Posterior cingulate gyrus (tissue), 11 donors: Measurements from ENCODE around the gene PES1.
"Not testable (repeated sequence)": the region's sequence is repeated elsewhere in the genome, so short reads cannot be mapped to it uniquely, and the experiment has no call there.

Source experiments
- DNase-seq, 10 donors: peaks; one replicate each; pipeline versions ENCODE4 v3.0.0 to v3.0.0-alpha.2; 2020 to 2021; ENCODE audit warnings: mixed read lengths in 3 of 10
- intact Hi-C: fragments of 100-400 bp; cut with DNase I; formaldehyde crosslinking; loops from one replicate; pipeline ENCODE4 v1.15.1; 2023

Gene PES1

GRCh38 chr22:30580896-30581295 lies 10.8 kb downstream of the PES1 start:
- intact Hi-C loops: no loop called here
- peak in 2 of 10 donors; percentile 49 to 62 for DNase-seq

GRCh38 chr22:30578481-30578880 lies 13.2 kb downstream of the PES1 start:
- intact Hi-C loops: no loop called here

GRCh38 chr22:30575859-30576258 lies 15.9 kb downstream of the PES1 start:
- peak in 2 of 10 donors; percentile 76 to 78 for DNase-seq
- intact Hi-C loops: no loop called here

More at GRCh38 chr22:30578481-30578880, 13.2 kb downstream of the PES1 start:
- DNase-seq: peak in 2 of 10 donors; percentile 44 to 65

GRCh38 chr22:30574997-30575671 lies 16.6 kb downstream of the PES1 start:
- intact Hi-C loops: no loop called here
- DNase-seq: peak in 8 of 10 donors; percentile 35 to 92 (median 57)

- DNase-seq: peak; percentile 67 to 98 (median 80)
- intact Hi-C loops: no loop called here
Observed at GRCh38 chr22:30574095-30574981, 17.4 kb downstream of the PES1 start, which contains the start of gene GAL3ST1. GAL3ST1 (minus strand) TSS chr22:30574665; CDS start chr22:30557392, 17,273 bp downstream.

GRCh38 chr22:30573594-30574094 lies 18.1 kb downstream of the PES1 start:
- peak in 4 of 10 donors; percentile 15 to 85 (median 54) for DNase-seq
- intact Hi-C loops: no loop called here

- peak; percentile 33 to 95 (median 65) for DNase-seq
Observed at GRCh38 chr22:30572840-30573593, 18.7 kb downstream of the PES1 start.

GRCh38 chr22:30572210-30572609 lies 19.5 kb downstream of the PES1 start:
- intact Hi-C loops: no loop called here

More at GRCh38 chr22:30572840-30573593, 18.7 kb downstream of the PES1 start:
- intact Hi-C loops: no loop called here

GRCh38 chr22:30569674-30570202 lies 22.0 kb downstream of the PES1 start:
- intact Hi-C loops: no loop called here
- DNase-seq: peak in 1 of 10 donors; percentile 11

More at GRCh38 chr22:30572210-30572609, 19.5 kb downstream of the PES1 start:
- peak in 1 of 10 donors; percentile 58 for DNase-seq

- DNase-seq: peak in 1 of 10 donors; percentile 29
- intact Hi-C loops: no loop called here
Observed at GRCh38 chr22:30568137-30568805, 23.4 kb downstream of the PES1 start.

- intact Hi-C loops, DNase-seq: not testable (repeated sequence)
Observed at GRCh38 chr22:30567277-30567676, 24.4 kb downstream of the PES1 start.

- intact Hi-C loops: no loop called here
Observed at GRCh38 chr22:30566125-30566524, 25.6 kb downstream of the PES1 start.

GRCh38 chr22:30565341-30565740 lies 26.4 kb downstream of the PES1 start:
- no peak for DNase-seq
- intact Hi-C loops: no loop called here

More at GRCh38 chr22:30566125-30566524, 25.6 kb downstream of the PES1 start:
- no peak for DNase-seq

GRCh38 chr22:30564761-30565119 lies 27.0 kb downstream of the PES1 start:
- intact Hi-C loops: no loop called here
- peak in 2 of 10 donors; percentile 9 to 33 for DNase-seq

GRCh38 chr22:30564045-30564760 lies 27.5 kb downstream of the PES1 start:
- intact Hi-C loops: no loop called here
- peak in 2 of 10 donors; percentile 9 to 52 for DNase-seq

GRCh38 chr22:30562366-30562765 lies 29.3 kb downstream of the PES1 start:
- no peak for DNase-seq
- intact Hi-C loops: no loop called here

- intact Hi-C loops: no loop called here
- no peak for DNase-seq
Observed at GRCh38 chr22:30561402-30562189, 30.1 kb downstream of the PES1 start.

- intact Hi-C loops, DNase-seq: not testable (repeated sequence)
Observed at GRCh38 chr22:30560643-30561202, 31.0 kb downstream of the PES1 start.
